HG02571 (cell line): Measurements from ENCODE around the gene FRMPD4.

Experiments
- ATAC-seq: cut with Tn5 transposase; IDR thresholded peaks from one replicate; pipeline ENCODE4 v1.9.1; 2021; ENCODE audit warnings: mild to moderate bottlenecking, moderate library complexity; ENCODE audit not compliant: unreplicated experiment

Gene FRMPD4

DNA sequence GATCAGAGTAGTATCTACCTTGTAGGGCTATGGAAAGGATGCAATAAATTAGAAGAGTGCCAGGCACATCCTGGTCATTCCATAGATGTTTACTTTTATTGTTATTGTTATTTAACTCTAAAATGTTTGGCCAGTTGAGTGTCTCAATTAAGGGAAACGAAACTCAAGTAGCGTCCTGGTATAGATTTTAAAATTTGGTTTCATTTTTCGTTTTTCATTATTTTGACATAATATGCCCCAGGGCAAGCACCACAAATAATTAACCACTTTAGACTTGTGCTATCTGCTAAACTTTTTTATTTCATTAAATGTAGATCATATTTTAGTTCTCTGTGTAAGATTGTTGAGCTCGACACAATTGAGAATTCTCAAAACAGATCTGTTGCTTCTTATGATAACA is 473.2 kb downstream of the FRMPD4 start:
- no peak for ATAC-seq

DNA sequence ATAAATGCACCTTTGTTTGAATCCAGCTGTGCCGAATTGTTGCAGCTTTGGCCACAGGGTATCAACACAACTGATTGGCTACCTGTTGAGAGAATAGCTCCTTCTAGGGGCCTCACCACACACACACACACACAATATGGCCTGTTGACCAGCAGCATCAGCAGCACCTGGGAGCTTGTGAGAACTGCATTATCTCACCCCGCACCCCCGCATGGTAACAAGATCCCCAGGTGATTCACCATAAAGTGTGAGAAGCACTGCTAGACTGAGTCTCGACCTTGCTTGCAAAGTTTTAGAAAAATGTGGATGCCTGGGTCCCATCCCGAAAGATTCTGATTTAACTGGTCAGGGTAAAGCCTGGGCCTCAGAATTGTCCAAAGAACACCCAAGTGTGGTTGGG is 476.0 kb downstream of the FRMPD4 start:
- ATAC-seq = no peak

DNA sequence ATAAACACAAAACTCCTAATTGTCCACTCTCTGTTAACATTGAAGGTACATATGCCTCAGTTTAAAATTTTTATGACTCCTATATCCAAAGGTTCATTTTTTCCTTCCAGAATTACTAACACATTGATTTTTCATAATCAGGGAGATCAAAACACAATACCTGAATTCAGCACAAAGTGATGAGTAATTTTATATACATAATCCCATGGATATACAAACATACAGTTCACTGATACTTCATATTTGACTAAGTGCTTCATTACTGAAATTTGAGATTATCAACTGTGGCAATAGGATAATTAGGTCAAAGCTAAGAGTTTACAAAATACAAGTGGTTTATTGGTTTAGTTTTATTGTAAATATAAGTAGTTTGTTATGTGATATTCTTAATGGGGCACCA is 476.8 kb downstream of the FRMPD4 start:
- no peak for ATAC-seq

DNA sequence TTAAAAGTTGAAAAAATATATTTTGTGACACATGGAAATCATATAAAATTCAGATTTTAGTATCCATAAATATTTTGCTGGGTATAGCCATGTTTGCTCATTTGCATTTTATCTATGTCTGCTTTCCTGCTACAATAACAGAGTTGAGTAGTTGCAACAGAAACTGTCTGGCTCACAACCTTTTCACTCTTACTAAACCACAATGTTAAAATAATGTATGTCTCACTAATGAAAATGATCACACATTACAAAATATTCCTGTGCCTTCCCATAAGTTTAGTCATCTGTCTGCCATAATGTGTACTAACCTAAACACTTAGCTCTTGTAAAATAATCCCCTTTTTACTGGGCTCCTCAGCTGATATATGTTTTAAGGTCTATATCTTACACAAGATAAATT is 479.0 kb downstream of the FRMPD4 start:
- ATAC-seq = no peak

DNA sequence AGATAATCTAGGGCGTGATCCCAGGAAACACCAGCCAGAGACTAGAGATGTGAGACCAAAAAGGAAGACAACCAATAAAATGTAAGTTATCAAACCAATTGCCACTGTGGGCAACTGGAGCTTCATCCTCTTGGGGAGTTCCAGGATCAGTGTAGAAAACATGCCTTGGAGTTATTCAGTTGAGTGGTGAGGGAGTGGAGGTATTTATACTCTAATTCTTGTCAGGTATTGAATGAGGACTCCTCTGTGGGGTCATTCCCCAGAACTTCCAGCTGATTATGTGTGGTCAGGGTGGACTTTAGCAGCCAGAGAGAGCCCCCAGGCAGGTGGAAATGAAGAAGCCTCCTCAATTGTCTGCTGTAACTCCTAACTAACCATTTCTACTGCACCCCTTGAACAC is 509.0 kb downstream of the FRMPD4 start:
- ATAC-seq = no peak

GRCh38 chrX:12648995-12649394 is 510.7 kb downstream of the FRMPD4 start:
- no peak for ATAC-seq

- no peak for ATAC-seq
These were observed 519.2 kb downstream of the FRMPD4 start for GRCh38 chrX:12657433-12657832.

- ATAC-seq = no peak
These were observed 519.6 kb downstream of the FRMPD4 start for GRCh38 chrX:12657881-12658280.

- ATAC-seq = no peak
These were observed 523.2 kb downstream of the FRMPD4 start for GRCh38 chrX:12661464-12661863.

GRCh38 chrX:12672367-12673106 is 534.3 kb downstream of the FRMPD4 start:
- no peak for ATAC-seq

DNA sequence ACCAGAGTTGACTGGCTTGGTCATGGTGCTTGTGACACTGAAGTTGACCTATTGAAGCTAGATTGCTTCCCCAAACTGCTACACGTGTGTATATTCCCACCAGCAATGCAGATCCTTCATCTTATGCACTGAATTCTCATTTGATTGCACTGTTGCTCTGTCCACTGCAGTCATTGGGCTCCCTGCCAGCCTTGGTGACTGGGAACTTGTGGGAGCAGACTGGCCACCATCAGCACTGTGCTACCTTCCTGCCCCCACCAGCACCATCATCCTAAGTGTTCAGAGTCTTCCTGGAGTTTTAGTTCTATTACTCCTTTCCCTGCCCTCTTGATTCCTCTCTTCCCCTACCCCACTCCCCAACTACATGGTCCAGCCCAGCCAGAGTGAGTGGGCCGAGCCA is 535.2 kb downstream of the FRMPD4 start:
- no peak for ATAC-seq

DNA sequence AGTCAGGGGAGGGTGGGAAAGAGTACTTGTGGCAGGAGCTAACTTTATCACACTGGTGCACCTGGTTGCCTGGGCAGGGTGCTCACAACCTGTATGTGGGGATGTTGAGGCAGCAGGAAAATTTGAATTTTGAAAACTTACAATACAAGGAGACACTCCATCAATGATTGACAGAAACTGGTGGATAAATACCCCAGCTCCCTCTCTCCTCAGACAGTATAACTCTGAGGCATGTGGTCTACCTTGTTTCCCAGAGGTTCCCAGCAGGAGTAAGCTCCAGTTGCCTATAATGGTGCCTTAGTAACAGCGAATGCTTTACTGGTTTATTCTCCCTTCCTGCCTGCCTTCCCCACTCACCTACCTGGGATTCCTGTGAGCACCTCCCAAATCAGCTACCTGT is 541.2 kb downstream of the FRMPD4 start:
- ATAC-seq = no peak

DNA sequence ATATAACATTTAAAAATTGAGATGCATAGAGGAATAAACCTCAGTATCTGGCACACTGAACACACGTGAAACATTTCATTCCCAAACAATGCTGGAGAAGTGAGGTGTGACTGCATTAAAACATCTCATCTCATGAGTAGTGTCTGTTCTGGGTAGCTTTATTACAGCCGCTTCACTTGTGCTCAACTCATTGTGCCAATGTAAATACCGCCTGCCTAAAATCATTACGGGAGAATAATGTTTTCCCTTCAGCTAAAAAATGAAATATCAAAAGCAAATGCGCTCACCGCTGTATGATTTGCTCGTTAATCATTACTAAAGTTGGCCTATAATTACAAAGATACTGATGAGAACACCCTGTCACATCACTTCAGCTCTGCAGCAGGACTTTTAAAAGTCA is 542.8 kb downstream of the FRMPD4 start:
- ATAC-seq = no peak

- ATAC-seq = no peak
These were observed 547.3 kb downstream of the FRMPD4 start for GRCh38 chrX:12685541-12685940.

- ATAC-seq = no peak
These were observed 548.1 kb downstream of the FRMPD4 start for GRCh38 chrX:12686331-12686730.

- no peak for ATAC-seq
These were observed 552.4 kb downstream of the FRMPD4 start for GRCh38 chrX:12690646-12691045.

DNA sequence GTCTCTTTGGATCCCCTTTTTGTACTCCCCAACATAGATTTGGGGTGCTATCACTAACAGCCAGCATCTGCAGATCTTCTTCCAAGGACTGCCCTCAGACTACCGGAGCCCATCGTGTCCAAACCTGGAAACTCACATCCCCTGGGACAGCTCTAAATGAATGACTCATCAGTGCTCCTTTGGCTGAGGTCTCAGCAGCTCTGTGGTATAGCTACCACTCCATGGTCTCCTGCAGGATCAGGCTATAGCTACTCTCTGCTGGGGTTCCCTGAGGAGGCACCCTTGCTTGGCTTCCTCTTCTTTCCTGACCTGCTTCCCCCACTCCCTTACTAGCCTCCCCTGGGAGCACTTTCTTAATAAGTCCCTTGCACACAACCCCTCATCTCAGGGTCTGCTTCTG is 555.5 kb downstream of the FRMPD4 start:
- ATAC-seq = no peak

DNA sequence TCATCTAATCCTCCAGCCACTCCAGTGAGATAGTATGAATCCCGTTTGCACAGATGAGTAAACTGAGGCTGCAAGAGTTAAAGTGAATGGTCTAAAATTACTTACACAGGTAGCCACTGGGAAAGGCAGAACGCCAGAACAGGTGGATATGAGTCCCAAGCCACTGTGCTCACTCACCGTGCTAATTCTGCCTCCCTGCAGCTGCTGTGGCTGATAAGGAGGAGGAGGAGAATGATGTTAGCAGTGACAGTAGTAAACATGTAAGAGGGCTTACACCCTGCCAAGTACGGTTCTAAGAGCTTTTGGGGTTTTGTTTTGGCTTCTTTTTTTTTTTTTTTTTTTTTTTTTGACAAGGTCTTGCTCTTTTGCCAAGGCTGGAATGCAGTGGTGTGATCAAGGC is 562.5 kb downstream of the FRMPD4 start:
- no peak for ATAC-seq

GRCh38 chrX:12701628-12702027 is 563.4 kb downstream of the FRMPD4 start:
- no peak for ATAC-seq

GRCh38 chrX:12702509-12703091 is 564.3 kb downstream of the FRMPD4 start:
- ATAC-seq = no peak

- no peak for ATAC-seq
These were observed 566.4 kb downstream of the FRMPD4 start for GRCh38 chrX:12704706-12705105.

- ATAC-seq = no peak
These were observed 570.8 kb downstream of the FRMPD4 start for GRCh38 chrX:12709047-12709446.
